Duodenal mucosa (tissue), 2 donors: Measurements from ENCODE around the gene ZFTA.

ENCODE experiments used
- H3K27ac ChIP-seq: one replicate; pipeline ENCODE4 v1.7.0; 2013; ENCODE audit warnings: low read depth, low read length
- H3K27me3 ChIP-seq, 2 donors: one replicate each; pipeline ENCODE4 v1.7.0; 2013; ENCODE audit warnings: low read length in 2 of 2, control low read depth in 1 of 2; ENCODE audit not compliant: insufficient read depth in 2 of 2, control insufficient read depth in 1 of 2
- H3K36me3 ChIP-seq, 2 donors: one replicate each; pipeline ENCODE4 v1.7.0; 2013; ENCODE audit warnings: low read length in 2 of 2, control low read depth in 1 of 2; ENCODE audit not compliant: insufficient read depth in 2 of 2, control insufficient read depth in 1 of 2
- H3K4me1 ChIP-seq, 2 donors: one replicate each; pipeline ENCODE4 v1.7.0; 2013; ENCODE audit warnings: low read length in 2 of 2, control low read depth in 1 of 2; ENCODE audit not compliant: insufficient read depth in 2 of 2, control insufficient read depth in 1 of 2
- H3K4me3 ChIP-seq, 2 donors: one replicate each; pipeline ENCODE4 v1.7.0; 2013; ENCODE audit warnings: low read length in 2 of 2, low read depth in 1 of 2
- H3K9ac ChIP-seq, 2 donors: one replicate each; pipeline ENCODE4 v1.7.0; 2013; ENCODE audit warnings: low read length in 2 of 2, low read depth in 1 of 2
- H3K9me3 ChIP-seq, 2 donors: one replicate each; pipeline ENCODE4 v1.7.0; 2013; ENCODE audit warnings: low read length in 2 of 2, control low read depth in 1 of 2; ENCODE audit not compliant: control insufficient read depth in 1 of 2

ZFTA gene

DNA sequence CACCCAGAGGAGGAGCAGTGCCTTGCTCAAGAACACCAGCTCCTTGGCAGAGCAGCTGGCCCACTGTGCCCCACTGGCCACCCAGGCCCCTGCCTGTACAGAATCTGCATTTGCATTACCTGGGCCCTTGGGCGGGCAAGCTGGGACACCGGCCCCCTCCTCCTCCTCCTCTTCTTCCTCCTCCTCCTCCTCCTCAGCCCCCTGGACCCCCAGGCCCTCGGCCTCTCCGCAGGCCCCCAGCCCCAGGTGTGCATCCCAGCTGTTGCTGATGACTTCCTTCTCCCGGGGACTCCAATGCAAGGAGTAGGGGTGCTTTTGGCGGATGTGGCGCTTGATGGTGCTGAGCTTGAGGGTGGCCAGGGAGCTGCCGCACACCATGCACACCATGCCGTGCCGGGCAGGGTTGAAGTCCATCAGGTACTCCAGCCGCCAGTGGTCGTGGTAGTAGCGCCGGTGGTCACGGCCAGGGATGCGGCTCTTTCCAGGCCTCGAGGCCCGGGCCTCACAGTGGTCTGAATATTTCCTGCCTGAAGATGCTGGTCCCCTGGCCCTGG, 2.8 kb downstream of the ZFTA start:
- H3K9me3 ChIP-seq: no peaks in the 10 kb centered on the region
- H3K4me3 ChIP-seq: peak overlapping the region in 1 of 2 donors; percentile 16
- peaks cover 0 to 9% of the 10 kb centered on the region in 2 donors for H3K27me3 ChIP-seq
- no peak overlapping the region for H3K27ac ChIP-seq
- H3K36me3 ChIP-seq: peaks cover 0 to 2% of the 10 kb centered on the region in 2 donors
- peaks cover 31 to 40% of the 10 kb centered on the region in 2 donors for H3K4me1 ChIP-seq
- no peak overlapping the region for H3K9ac ChIP-seq

DNA sequence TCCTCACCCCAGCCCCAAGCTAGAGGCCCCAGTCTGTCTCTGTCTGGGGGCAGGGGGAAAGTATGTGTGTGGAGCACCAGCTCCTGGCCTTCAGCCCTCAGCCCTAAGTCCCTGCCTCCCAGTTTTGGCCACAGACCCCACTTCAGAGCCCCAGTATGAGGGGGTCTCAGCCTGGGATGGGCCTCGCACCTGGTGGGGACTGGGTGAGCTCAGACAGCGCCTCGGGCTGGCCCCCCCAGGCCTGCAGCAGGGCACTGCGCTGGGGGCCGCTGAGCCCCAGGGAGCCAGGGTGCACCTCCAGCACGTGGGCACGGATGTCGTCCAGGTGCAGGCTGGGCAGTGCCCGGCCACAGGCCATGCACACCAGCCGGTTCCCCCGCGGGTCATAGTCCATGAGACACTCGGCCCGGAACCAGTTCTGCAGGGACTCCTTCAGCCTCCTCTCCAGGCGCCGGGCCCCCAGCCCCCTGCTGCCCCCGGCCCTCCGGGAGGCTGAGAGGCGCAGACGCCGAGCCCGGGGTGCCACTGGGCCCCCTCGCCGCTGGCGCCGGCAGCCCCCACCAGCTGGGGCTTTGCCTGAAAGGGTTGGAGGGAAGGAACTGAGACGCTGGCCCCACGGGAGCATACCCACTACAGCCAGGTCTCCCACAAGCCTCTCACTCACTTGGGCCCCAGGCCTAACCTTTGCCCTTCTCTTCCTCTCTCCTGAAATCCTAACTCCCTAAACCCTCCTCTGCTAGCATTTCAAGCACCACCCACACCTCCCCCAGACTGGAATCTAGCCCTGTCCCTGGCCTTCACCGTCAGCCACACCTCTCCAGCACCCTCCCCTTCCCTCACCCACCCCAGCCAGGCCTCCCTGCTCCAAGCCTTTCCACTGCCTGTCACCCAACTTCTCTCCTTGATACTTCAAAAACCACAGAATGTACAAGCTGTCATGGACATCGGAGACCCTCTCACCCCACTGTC, 3.6 kb downstream of the ZFTA start:
- Histone ChIP-seq H3K4me3 (peak overlapping the region in 1 of 2 donors; percentile 16), H3K27ac (no peak overlapping the region), H3K9me3 (no peaks in the 10 kb centered on the region), H3K4me1 (peaks cover 27 to 39% of the 10 kb centered on the region in 2 donors), H3K9ac (no peak overlapping the region), H3K27me3 (peaks cover 0 to 6% of the 10 kb centered on the region in 2 donors), H3K36me3 (peaks cover 0 to 6% of the 10 kb centered on the region in 2 donors)

DNA sequence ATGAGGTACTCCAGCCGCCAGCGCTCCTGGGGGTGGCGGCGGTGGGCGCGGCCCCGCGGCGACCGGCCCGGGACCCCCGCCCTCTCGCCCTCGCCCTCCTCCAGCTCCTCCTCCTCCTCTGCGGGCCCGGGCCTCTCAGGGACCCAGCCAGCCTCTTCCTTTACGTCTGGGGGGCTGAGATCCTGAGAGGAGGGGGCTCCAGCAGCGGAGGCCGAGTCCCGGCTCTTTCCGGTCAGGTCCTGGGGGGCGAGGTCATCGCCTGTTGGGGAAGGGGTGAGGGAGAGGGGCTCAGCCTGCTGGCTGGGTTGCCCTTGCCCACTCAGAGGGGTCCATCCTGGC, 4.3 kb downstream of the ZFTA start:
- no peak overlapping the region for H3K9ac ChIP-seq
- H3K4me1 ChIP-seq: peaks cover 24 to 33% of the 10 kb centered on the region in 2 donors
- H3K4me3 ChIP-seq: no peak overlapping the region
- H3K36me3 ChIP-seq: peaks cover 0 to 6% of the 10 kb centered on the region in 2 donors
- no peak overlapping the region for H3K27ac ChIP-seq
- H3K27me3 ChIP-seq: no peaks in the 10 kb centered on the region
- no peaks in the 10 kb centered on the region for H3K9me3 ChIP-seq

DNA sequence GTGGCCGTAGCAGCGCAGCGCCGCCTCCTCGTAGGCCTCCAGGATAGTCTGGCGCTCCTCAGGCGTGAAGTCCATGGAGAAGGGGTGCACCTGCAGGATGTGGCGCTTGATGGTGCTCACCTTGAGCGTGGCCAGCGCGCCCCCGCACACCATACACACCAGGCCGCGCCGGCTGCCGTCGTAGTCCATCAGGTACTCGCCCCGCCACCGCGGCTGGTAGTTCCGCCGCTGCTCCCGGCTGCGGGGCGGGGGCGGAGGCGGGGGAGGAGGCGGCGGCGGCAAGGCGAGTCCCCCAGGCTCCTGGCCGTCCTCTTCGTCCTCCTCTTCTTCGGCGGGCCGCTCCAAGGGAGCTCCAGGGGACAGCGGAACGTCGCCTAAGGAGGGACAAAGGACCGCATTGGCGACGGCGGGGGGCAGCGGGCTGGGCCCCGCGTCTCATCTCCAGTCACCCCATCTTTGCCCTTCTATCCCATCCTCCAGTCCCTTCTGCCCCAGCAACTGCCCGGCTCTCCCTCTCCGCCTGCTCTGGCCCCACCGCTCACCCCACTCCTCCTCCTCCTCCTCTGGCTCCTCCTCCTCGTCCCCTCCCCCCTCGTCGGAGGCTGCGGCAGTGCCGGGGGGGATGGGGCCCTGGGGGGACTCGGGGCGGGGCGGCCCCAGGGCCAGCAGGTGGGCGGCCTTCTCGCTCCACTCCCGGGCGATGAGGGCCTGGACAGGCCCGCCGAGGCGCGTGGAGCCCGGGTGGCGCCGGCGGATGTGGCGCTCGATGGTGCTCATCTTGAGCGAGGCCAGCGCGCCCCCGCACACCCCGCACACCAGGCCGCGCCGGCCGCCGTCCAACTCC, 4.9 kb downstream of the ZFTA start:
- no peak overlapping the region for H3K9ac ChIP-seq
- H3K36me3 ChIP-seq: peaks cover 0 to 7% of the 10 kb centered on the region in 2 donors
- no peaks in the 10 kb centered on the region for H3K27me3 ChIP-seq
- H3K9me3 ChIP-seq: no peaks in the 10 kb centered on the region
- peaks cover 24 to 33% of the 10 kb centered on the region in 2 donors for H3K4me1 ChIP-seq
- no peak overlapping the region for H3K4me3 ChIP-seq
- H3K27ac ChIP-seq: no peak overlapping the region

DNA sequence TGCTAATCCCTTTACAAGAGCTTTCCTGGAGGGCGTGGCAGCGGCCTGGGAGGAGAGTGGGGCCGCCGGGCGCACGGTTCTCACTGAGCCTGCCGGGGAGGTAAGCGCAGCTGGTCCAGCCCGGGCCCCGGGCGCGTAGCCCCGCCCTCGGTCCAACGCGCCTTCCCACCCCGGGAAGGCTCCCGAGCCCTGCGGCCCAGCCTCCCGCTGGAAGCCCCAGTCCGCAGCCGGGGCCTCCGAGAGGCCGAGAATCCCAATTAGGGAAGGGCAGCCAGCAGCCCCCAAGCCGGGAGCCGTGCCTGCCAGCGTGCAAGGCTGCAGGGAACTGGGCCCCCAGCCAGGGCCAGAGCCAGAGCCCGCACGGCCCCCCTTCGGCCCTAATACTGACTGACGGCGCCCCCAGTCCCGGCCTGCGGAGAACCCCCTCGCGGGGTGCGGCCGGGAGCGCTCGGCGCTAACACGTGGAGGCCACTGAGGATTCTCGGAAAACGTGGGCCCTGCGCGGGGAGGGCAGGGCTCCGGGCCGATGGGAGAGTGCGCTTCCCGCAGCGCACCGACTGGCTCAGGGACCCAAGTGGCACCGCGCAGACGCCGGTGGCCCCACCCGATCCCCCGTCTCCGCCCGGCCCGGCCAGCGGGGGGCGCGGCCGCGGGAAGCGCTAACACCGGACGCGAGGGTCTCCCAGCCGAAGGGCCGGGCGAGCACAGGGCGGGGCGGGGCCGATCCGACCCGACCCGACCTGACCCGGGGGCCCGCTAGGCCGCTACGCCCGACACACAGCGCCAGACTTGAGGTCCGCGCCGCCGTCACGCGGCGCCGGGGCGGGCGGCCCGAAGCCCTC, 5.7 kb downstream of the ZFTA start:
- Histone ChIP-seq H3K9ac (no peak overlapping the region), H3K9me3 (no peaks in the 10 kb centered on the region), H3K4me3 (peak overlapping the region; percentile 35 to 53), H3K36me3 (peaks cover 0 to 16% of the 10 kb centered on the region in 2 donors), H3K27ac (no peak overlapping the region), H3K27me3 (no peaks in the 10 kb centered on the region), H3K4me1 (peaks cover 24 to 33% of the 10 kb centered on the region in 2 donors)

DNA sequence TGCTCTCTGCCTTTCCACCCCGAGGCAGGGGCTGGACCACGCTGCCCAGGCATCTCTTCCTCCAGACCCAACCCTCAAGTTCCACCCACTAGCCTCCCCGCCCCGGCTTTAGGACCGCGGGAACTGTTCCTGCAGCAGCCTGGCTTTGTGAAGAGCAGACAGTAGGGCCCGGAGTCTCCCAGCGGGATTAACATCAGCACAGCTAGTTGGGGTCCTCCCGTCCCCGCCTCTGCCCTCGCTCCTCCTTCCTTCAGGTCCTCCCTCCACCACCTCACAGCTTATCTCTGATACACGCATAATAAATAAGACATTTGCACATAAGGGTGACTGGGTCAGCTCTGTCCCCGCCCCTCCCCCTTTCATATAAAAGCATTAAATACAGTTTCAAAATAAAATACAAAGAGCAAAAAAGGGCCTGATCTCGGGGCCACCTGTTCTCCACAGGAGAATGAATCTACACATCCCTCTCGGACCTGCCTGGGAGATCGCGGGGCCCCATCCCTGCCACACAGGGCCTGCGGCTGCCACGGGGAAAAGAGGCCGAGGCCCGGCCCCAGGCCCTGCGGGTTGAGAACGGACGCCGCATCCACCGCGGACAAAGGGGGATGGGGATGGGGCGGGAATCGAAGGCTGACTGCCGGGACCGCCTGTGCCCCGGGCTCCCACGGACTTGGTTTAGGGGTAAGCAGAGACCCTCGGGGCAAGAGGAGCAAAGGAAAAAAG, 6.5 kb downstream of the ZFTA start:
- H3K4me3 ChIP-seq: peak overlapping the region; percentile 35 to 53
- no peaks in the 10 kb centered on the region for H3K9me3 ChIP-seq
- H3K4me1 ChIP-seq: peaks cover 18 to 30% of the 10 kb centered on the region in 2 donors
- peaks cover 0 to 19% of the 10 kb centered on the region in 2 donors for H3K36me3 ChIP-seq
- H3K9ac ChIP-seq: no peak overlapping the region
- H3K27ac ChIP-seq: no peak overlapping the region
- no peaks in the 10 kb centered on the region for H3K27me3 ChIP-seq

DNA sequence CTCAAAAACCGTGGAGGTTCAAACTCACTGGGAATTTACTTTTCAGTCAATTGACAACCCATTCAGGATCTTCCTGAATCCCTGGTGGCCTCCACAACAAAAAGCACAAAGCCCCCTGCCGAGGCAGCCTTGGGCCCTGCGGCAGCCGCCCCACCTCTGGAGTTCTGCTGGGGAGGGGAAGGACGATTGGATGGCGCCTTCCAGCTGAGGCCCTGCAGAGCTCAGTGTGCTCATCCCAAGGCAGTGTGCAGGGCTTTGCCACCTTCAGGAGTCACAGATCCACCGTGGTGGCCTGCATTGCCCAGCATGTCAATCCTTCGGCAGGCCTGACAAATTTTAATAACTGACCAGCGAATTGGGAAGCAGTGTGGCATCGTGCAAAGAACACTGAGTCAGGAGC, 7.4 kb downstream of the ZFTA start:
- H3K36me3 ChIP-seq: peaks cover 0 to 19% of the 10 kb centered on the region in 2 donors
- H3K27me3 ChIP-seq: no peaks in the 10 kb centered on the region
- peaks cover 9 to 21% of the 10 kb centered on the region in 2 donors for H3K4me1 ChIP-seq
- no peaks in the 10 kb centered on the region for H3K9me3 ChIP-seq
- H3K27ac ChIP-seq: no peak overlapping the region
- no peak overlapping the region for H3K4me3 ChIP-seq
- no peak overlapping the region for H3K9ac ChIP-seq

DNA sequence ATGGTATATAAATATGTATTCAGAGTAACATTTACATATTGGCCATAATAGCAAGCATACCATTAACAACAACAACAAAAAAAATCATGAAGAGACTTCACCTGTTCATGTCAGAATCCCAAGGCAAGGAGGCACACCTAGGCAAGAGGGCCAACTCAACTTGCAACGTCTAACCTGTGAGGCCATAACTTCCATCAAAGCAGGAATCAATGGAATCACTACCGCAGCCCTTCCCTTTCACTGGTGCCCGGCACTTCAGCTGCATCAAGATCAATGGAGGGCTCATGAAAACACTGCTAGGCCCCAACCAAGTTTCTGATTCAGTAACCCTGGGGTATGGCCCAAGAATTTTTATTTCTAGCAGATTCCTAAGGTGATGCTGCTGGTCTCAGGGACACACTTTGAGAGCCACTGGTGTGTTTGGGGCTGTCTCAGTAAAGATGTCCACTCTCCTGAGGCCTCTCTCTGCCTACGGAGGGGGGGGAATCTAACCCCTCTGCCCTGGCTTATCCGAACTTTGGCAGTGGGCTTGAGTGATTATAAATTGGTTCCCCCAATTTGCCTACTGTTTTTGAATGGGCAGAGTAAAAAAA, 8.0 kb downstream of the ZFTA start:
- Histone ChIP-seq H3K9me3 (no peaks in the 10 kb centered on the region), H3K4me3 (no peak overlapping the region), H3K4me1 (peaks cover 3 to 15% of the 10 kb centered on the region in 2 donors), H3K27ac (no peak overlapping the region), H3K36me3 (peaks cover 0 to 19% of the 10 kb centered on the region in 2 donors), H3K27me3 (no peaks in the 10 kb centered on the region), H3K9ac (no peak overlapping the region)
